ENCODE data around the gene ECI1. TPM values are rescaled to one million over a fixed set of nuclear protein-coding genes. Genes with fewer than 3 reads are reported as not detected.
"Not testable (repeated sequence)": the region's sequence is repeated elsewhere in the genome, so short reads cannot be mapped to it uniquely, and the experiment has no call there.

ECI1 gene
- total RNA-seq, 1 experiment from 2014 or later: 95.4 TPM

GRCh38 chr16:2263026-2263425, 11.6 kb upstream of the ECI1 start:
- not testable (repeated sequence) for H3K9me3 Mint-ChIP-seq; H3K18ac ChIP-seq (ENCODE audit: insufficient read length, low read depth, low read length); H3K79me1 ChIP-seq (ENCODE audit: insufficient read depth, low read depth, low read length, poor library complexity, severe bottlenecking); H2AK5ac ChIP-seq (ENCODE audit: insufficient read length, low read length); H3K27me3 Mint-ChIP-seq (ENCODE audit: low read depth); H3K23ac ChIP-seq (ENCODE audit: insufficient read length, low read depth, low read length); H4K8ac ChIP-seq (replicated peaks; ENCODE audit: insufficient read length, low read depth, low read length); H4K91ac ChIP-seq (ENCODE audit: insufficient read length, low read depth, low read length); H2BK120ac ChIP-seq (ENCODE audit: low read depth, low read length, poor library complexity, severe bottlenecking); H3T11ph ChIP-seq (ENCODE audit: low read length); H3K27me3 ChIP-seq (ENCODE audit: insufficient read depth, low read length); H2BK12ac ChIP-seq (ENCODE audit: insufficient read length, low read depth, low read length); H2BK5ac ChIP-seq (ENCODE audit: insufficient read length, low read length); H3K4me2 ChIP-seq (ENCODE audit: insufficient read depth, insufficient read length, low read length); H3K27ac ChIP-seq (ENCODE audit: insufficient read length, low read depth, low read length); H3K14ac ChIP-seq (ENCODE audit: insufficient read depth, low read length); H2AFZ ChIP-seq (ENCODE audit: low read length); DNase-seq; H3K9me3 ChIP-seq (ENCODE audit: control insufficient read depth, low read depth, low read length); H2BK20ac ChIP-seq (ENCODE audit: low read depth, low read length, poor library complexity, severe bottlenecking); H3K4ac ChIP-seq (ENCODE audit: low read depth, low read length); H3K56ac ChIP-seq (ENCODE audit: insufficient read length, low read depth, low read length); H4K5ac ChIP-seq (ENCODE audit: insufficient read length, low read depth, low read length); H4K20me1 ChIP-seq (ENCODE audit: control insufficient read depth, insufficient read depth, insufficient read length); H3K4me3 Mint-ChIP-seq; H2BK15ac ChIP-seq (ENCODE audit: low read depth, low read length); H3K9ac ChIP-seq (ENCODE audit: extremely low read depth, insufficient read length, low read length); H3K23me2 ChIP-seq (ENCODE audit: insufficient read length, low read depth, low read length, poor library complexity, severe bottlenecking); H3K4me1 ChIP-seq (ENCODE audit: insufficient read depth, low read length)
- Mint-ChIP-seq H3K27ac (peak overlapping the region in 1 of 3 experiments; percentile 16; a peak in 1 of 7 replicates), H3K4me1 (peaks cover 19 to 22% of the 10 kb centered on the region in 2 experiments), H3K36me3 (ENCODE audit: insufficient read depth in 1 of 3, low read depth in 3 of 3) (peaks cover 57 to 89% (median 79%) of the 10 kb centered on the region in 3 experiments)
- TF ChIP-seq CTCF (conservative IDR thresholded peaks at IDR 0.05): peak; percentile 17; the same call in 2 of the 3 replicates
- H3K79me2 ChIP-seq (ENCODE audit: insufficient read depth, low read length): peaks cover 39% of the 10 kb centered on the region
- no CpG with 5 or more reads among the region's 14 CpGs for WGBS (ENCODE audit: extremely low coverage, insufficient read length, low lambda C conversion rate)
